GM12872 (cell line): Measurements from ENCODE around the gene XXYLT1.

ENCODE experiments used
- TF ChIP-seq, protein P1 (sequence below): IDR thresholded peaks from 3 replicates; pipeline ENCODE4 v1.5.1; 2011; ENCODE audit warnings: low read depth, mild to moderate bottlenecking, low read length, moderate library complexity; ENCODE audit not compliant: insufficient read depth

Gene XXYLT1

DNA sequence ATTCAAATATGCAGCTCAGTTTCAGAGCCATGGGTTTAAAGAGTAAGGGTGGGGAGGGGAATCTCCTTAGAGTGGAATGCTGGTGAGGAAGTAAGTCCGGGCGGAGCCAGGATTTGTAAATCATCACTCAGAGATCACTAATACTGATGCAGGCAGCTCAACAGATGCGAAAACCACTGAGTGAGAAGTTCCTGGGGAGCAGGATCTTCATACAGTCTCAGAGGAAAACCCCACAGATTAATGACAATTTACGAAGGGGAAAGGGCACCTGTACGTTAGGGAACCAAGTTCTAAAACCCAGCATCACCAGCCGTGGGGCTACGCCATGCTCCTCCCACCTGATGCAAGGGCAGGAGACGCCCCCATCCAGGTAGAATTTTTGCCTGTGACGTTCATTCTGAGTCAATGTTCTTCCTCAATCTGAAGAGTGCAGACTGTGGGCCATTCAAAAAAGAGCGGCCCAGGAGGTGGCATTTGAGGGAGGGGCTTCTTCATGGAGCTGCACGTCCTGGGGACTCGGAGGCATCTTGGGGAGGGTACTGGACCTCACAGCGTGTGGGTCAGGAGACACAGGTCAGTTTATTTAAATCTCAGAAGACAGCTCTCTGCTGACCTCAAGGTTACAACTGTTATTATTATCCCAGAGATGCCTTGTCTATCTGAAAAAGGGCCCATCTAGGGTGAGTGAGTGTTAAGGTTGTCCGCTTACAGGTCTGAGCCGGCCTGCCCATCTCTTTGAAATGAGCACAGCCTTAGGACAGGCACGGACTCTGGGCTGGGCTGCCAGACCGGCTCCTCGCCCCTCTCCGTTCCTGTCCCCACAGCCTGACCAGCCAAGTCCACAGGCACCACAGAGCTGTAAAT, 228.0 kb downstream of the XXYLT1 start:
- TF ChIP-seq, protein P1, sequence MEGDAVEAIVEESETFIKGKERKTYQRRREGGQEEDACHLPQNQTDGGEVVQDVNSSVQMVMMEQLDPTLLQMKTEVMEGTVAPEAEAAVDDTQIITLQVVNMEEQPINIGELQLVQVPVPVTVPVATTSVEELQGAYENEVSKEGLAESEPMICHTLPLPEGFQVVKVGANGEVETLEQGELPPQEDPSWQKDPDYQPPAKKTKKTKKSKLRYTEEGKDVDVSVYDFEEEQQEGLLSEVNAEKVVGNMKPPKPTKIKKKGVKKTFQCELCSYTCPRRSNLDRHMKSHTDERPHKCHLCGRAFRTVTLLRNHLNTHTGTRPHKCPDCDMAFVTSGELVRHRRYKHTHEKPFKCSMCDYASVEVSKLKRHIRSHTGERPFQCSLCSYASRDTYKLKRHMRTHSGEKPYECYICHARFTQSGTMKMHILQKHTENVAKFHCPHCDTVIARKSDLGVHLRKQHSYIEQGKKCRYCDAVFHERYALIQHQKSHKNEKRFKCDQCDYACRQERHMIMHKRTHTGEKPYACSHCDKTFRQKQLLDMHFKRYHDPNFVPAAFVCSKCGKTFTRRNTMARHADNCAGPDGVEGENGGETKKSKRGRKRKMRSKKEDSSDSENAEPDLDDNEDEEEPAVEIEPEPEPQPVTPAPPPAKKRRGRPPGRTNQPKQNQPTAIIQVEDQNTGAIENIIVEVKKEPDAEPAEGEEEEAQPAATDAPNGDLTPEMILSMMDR = no peak

DNA sequence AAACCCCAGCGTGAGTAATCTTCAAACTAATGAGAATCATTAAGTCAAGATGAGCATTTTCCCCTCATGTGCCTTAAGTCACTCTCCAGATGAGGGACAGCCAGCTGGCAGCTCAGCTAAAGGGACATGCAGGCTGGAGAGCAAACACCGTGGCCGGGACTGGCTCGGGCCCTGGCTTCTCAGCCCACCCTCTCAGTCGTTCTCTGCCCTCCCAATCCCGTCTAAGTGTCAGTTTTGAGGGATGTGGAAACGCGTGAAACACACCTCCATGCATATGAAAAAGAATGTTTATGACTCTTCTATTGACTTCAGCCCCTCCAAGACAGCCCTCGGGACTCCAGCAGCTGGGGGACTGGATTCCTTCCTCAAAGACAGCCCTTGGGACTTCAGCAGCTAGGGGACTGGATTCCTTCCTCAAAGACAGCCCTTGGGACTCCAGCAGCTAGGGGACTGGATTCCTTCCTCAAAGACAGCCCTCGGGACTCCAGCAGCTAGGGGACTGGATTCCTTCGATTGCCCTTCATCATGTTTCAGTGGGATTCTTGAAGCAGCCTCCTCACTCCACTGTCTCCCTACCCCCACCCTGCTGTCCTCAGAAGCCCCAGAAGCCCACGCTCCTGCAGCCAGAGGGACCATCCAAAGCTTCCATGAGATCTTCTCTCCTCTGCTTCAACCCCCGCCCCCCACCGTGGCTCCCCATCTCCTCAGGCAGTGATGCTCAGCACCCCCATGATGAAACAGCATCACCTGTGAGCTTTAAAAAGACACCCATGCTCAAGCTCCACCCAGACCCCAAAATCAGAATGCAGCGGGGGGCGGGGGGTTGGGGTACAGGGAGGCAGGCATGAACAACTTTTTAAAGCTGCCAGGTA, 228.9 kb downstream of the XXYLT1 start:
- TF ChIP-seq, protein P1 = no peak

DNA sequence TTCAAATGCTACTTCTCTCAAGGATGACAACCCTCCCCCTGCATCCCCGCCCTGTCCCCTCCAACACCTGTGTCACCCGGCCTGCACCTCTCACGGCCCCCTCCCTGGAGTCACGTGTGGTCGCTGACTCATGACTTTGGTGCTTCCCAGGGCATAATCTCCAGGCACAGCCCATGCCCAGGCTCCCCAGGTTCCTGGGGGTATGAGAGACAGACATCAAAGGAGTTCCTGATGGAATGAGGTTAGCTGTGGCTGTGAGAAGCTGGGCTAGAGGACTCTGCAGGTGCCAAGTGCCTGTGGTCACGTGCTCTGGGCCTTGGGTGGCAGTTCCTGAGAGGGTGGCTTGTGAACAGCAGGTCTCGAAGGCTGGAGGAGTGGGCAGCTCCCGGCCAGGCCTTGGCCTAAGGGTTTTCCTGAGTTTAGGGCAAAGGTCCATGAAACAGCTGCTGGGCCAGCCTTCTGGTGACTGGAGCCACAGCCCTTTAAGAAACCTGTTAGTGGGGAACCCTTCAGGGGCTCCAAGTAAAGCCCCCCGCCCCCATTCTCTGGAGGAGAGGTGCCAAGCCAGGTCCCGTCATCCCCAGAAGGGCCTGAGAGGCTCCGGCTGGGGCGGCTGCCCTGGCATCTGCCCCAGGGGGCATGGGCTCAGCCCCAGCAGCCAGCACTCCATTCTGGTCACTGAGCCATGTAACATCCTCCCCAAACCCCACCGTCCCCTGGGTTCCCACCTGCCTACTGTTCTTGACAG, 230.0 kb downstream of the XXYLT1 start:
- TF ChIP-seq, protein P1 = no peak

DNA sequence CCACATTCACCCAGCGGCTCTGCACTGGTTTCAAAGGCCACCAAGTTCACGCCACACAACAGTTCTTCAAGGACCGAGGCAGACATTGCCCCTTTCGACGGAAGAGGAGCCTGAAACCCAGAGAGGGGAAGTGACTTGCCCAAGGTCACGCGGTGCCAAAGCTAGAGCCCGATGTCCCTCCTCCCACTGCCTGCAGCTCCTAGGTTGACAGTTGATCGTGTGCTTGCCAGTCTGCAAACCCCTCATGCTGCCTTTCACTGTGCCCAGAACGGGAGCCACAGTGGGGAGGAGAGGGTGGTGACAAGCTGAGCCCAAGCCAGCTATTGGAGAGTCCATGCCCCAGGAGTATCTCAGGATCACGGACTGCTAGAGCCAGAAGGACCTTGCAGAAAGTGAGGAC, 230.9 kb downstream of the XXYLT1 start:
- TF ChIP-seq, protein P1 = no peak

DNA sequence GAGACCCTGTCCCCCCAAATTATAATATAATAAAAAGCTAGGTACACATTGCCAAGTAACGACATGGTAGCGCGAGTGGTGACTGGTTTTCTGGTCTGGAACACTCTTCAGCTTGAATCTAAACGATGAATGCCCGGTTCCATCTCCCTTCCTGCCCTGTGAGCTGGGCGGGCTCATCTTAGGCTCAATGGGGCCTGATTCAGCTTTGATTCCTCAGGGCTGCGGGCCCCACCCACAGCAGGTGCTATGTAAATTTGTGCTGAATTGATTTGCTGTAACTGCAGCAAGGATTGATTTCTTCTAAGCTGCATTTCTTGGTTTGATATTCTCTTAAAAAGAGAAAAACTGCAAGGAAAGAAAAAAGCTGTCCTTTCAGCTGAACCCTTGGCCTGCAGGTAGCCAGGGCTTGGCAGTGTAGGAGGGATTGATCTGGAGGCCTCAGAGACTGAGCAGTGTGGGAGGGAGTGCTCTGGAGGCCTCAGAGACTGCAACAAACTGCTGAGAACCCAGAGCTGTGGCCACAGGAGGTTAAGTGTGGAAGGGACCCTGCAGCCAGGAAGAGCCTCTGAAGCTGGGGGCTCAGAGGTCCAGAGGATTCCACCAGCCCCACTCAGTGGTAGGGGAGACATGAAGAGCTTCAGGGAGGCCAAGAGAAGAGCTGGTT, 231.6 kb downstream of the XXYLT1 start:
- TF ChIP-seq, protein P1 = no peak

DNA sequence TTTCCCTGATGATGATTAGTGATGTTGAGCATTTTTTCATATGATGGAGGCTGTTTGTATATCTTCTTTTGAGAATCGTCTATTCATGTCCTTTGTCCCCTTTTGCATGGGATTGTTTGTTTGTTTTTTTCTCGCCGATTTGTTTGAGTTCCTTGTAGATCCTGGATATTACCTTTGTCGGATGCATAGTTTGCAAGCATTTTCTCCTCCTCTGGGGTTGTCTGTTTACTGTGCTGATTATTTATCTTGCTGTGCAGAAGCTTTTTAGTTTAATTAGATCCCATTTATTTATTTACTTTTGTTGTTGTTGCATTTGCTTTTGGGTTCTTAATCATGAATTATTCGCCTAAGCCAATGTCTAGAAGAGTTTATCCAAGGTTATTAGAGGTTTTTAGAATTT, 232.8 kb downstream of the XXYLT1 start:
- TF ChIP-seq, protein P1 = no peak
